Lung (tissue), 12 donors: ENCODE results near the gene GCNA. TPM values are rescaled to one million over a fixed set of nuclear protein-coding genes. Genes with fewer than 3 reads are reported as not detected.

Experiments
- ATAC-seq: fragments of 200-7000 bp; cut with Tn5 transposase; one replicate; pipeline ENCODE4 v1.9.1; 2020; ENCODE audit warnings: moderate number of reproducible peaks; ENCODE audit not compliant: insufficient read depth, low FRiP score
- DNase-seq, 3 donors: peaks; one replicate each; pipeline ENCODE4 v3.0.0-alpha.2; 2013 to 2017
- H3K27ac ChIP-seq, 2 donors: one replicate each; pipeline ENCODE4 v1.5.1; 2013; ENCODE audit warnings: mild to moderate bottlenecking in 2 of 2, moderate library complexity in 2 of 2, control low read depth in 1 of 2, inconsistent platforms in 1 of 2, low read depth in 1 of 2, low read length in 1 of 2
- H3K27me3 ChIP-seq, 3 donors: one replicate each; pipeline ENCODE4 v1.5.1; 2013; ENCODE audit warnings: low read length in 2 of 3; ENCODE audit not compliant: control insufficient read depth in 3 of 3, insufficient read depth in 3 of 3
- H3K36me3 ChIP-seq, 4 donors: one replicate each; pipeline ENCODE4 v1.5.1; 2013; ENCODE audit warnings: low read length in 4 of 4, mild to moderate bottlenecking in 1 of 4, moderate library complexity in 1 of 4; ENCODE audit not compliant: control insufficient read depth in 4 of 4, insufficient read depth in 4 of 4
- H3K4me1 ChIP-seq, 5 donors: one replicate each; pipeline ENCODE4 v1.5.1; 2013; ENCODE audit warnings: low read length in 5 of 5, mild to moderate bottlenecking in 2 of 5, moderate library complexity in 1 of 5; ENCODE audit not compliant: control insufficient read depth in 5 of 5, insufficient read depth in 5 of 5
- H3K4me3 ChIP-seq: one replicate; pipeline ENCODE4 v1.5.1; 2013; ENCODE audit warnings: mild to moderate bottlenecking, control low read depth, moderate library complexity
- H3K9ac ChIP-seq, 2 donors: one replicate each; pipeline ENCODE4 v1.5.1; 2013; ENCODE audit warnings: low read length in 2 of 2, control low read depth in 1 of 2; ENCODE audit not compliant: insufficient read depth in 1 of 2
- H3K9me3 ChIP-seq, 4 donors: one replicate each; pipeline ENCODE4 v1.5.1; 2013; ENCODE audit warnings: low read length in 3 of 4, mild to moderate bottlenecking in 1 of 4, moderate library complexity in 1 of 4; ENCODE audit not compliant: control insufficient read depth in 4 of 4, insufficient read depth in 3 of 4
- CTCF ChIP-seq: IDR thresholded peaks from 2 replicates; pipeline ENCODE4 v1.5.1; 2012; ENCODE audit warnings: mild to moderate bottlenecking; ENCODE audit errors: control extremely low read depth, extremely low read depth
- WGBS, 2 donors: extraction: QIAGEN DNeasy Blood & Tissue Kit; methylation state at CpG; one replicate each; pipeline ENCODE4 v1.1.7; 2013; 5-methylcytosine and 5-hydroxymethylcytosine counted together
- polyA plus RNA-seq, 2 donors: library from polyadenylated mRNA; stranded (reverse); fragments of 200-250 nt; gene quantifications; one replicate each; pipeline ENCODE4 v1.2.1, GENCODE V29; 2013
- total RNA-seq, 2 donors: library from RNA; depleted of rRNA in 1 of 2; stranded (reverse); fragments of >200 nt in 1 of 2; gene quantifications; one replicate each; pipeline ENCODE4 v1.2.1, GENCODE V29; 2014 to 2021
- donor health status: control.
- donor health status: control.
- donor health status: Bipolar disorder and iron deficiency.
- donor health status: healthy.
- donor health status: DM: yes; HTN: yes; CAD: no.

Gene GCNA
- total and polyA plus RNA-seq, 4 donors = 0.92 to 3.7 (median 1.8) TPM

GRCh38 chrX:71536285-71536684 lies 42.0 kb upstream of the GCNA start:
- ATAC-seq = no peak

GRCh38 chrX:71537743-71538142 lies 40.5 kb upstream of the GCNA start:
- Histone ChIP-seq H3K9ac (no peak overlapping the region), H3K4me3 (no peak overlapping the region), H3K27ac (no peak overlapping the region), H3K36me3 (peaks cover 0 to 8% (median 0%) of the 10 kb centered on the region in 4 donors), H3K27me3 (no peaks in the 10 kb centered on the region), H3K4me1 (peaks cover 2 to 23% (median 7%) of the 10 kb centered on the region in 5 donors), H3K9me3 (peaks cover 0 to 13% (median 1%) of the 10 kb centered on the region in 4 donors)
- TF ChIP-seq CTCF = no peak
- DNase-seq = no peak
- WGBS, 2 donors = 80 to 81% methylated on average over 9 of the region's 9 CpGs
- ATAC-seq = no peak

More at GRCh38 chrX:71536285-71536684, 42.0 kb upstream of the GCNA start:
- no peak overlapping the region for H3K27ac ChIP-seq
- 7 to 49% methylated on average over 5 of the region's 5 CpGs for WGBS, 2 donors
- H3K4me1 ChIP-seq = peaks cover 2 to 14% (median 3%) of the 10 kb centered on the region in 5 donors
- H3K9ac ChIP-seq = no peak overlapping the region
- peaks cover 0 to 8% (median 0%) of the 10 kb centered on the region in 4 donors for H3K36me3 ChIP-seq
- H3K4me3 ChIP-seq = no peak overlapping the region
- TF ChIP-seq CTCF = no peak
- H3K9me3 ChIP-seq = peaks cover 0 to 14% (median 1%) of the 10 kb centered on the region in 4 donors
- no peaks in the 10 kb centered on the region for H3K27me3 ChIP-seq
- DNase-seq = no peak

- no peak overlapping the region for H3K9ac ChIP-seq
- peaks cover 2 to 20% (median 15%) of the 10 kb centered on the region in 5 donors for H3K4me1 ChIP-seq
- 62 to 70% methylated on average over 3 of the region's 3 CpGs for WGBS, 2 donors
- no peaks in the 10 kb centered on the region for H3K9me3 ChIP-seq
- no peak overlapping the region for H3K4me3 ChIP-seq
- no peaks in the 10 kb centered on the region for H3K27me3 ChIP-seq
- peak overlapping the region in 1 of 2 donors; percentile 33 for H3K27ac ChIP-seq
- DNase-seq (no peak), ATAC-seq (no peak)
- TF ChIP-seq CTCF = no peak
- peaks cover 0 to 5% (median 3%) of the 10 kb centered on the region in 4 donors for H3K36me3 ChIP-seq
Measured at GRCh38 chrX:71540801-71541200, 37.4 kb upstream of the GCNA start.
